NCI-H2171 treated with DMSO at 0.1 percent for 48 hours (cell line): ENCODE data around the gene ROR2.
"Not testable (repeated sequence)": the region's sequence is repeated elsewhere in the genome, so short reads cannot be mapped to it uniquely, and the experiment has no call there.

Experiments
- DNase-seq: peaks from one replicate; lab custom pipeline; 2025; lab: John Stamatoyannopoulos, UW

ROR2 gene

DNA sequence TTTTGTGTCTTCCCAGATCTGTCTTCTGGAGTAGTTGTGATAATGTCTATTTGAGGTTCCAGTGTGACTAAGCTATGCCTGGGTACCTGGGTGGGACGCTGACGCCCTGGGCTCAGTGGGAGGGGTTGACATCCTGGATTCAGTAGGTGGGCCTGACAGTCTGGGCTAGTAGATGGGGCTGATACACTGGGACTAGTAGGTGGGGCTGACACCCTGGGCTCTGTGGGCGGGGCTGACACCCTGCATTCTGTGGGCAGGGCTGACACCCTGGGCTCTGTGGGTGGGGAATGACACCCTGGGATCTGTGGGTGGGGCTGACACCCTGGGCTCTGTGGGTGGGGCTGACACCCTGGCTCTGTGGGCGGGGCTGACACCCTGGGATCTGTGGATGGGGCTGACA lies 153.5 kb downstream of the ROR2 start:
- not testable (repeated sequence) for DNase-seq

DNA sequence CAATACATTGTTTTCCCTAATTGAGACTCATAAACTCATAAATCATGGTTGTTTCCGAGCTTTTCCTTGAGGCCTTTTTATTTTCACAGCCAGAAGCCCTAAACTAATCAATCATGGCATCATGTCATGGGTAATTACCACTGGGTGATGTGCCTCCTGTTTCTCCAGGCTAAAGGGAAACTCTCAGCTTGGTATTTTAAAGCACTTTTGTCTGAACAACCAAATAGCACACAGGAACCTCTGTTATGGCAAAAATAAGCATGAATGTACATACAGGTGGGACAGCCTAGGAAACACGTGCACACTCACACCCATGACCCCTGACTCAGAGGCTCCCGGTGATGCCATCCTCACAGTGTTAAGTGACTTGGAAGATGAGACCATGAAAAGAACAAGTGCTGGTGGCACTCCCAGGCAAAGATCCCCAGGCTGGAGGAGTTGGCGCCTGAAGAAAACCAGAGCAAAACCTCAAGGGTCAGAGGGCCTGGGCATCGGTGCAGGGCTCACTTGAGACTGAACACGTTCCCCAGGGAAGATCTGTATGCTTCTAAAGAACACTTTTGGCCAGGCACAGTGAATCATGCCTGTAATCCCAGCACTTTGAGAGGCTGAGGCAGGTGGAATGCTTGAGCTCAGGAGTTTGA lies 154.3 kb downstream of the ROR2 start:
- DNase-seq, result peak; percentile 55

DNA sequence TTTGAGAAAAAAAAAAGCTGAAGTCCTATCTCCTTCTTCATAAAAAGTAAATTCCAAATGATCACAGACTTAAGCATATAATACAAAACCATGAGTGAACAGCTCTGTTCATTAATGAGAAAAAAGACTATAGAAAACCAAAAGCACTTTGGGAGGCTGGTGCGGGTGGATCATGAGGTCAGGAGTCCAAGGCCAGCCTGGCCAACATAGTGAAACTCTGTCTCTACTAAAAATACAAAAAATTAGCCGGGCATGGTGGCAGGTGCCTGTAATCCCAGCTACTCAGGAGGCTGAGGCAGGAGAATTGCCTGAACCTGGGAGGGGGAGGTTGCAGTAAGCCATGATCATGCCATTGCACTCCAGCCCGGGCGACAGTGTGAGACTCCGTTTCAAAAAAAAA lies 156.7 kb downstream of the ROR2 start:
- not testable (repeated sequence) for DNase-seq

DNA sequence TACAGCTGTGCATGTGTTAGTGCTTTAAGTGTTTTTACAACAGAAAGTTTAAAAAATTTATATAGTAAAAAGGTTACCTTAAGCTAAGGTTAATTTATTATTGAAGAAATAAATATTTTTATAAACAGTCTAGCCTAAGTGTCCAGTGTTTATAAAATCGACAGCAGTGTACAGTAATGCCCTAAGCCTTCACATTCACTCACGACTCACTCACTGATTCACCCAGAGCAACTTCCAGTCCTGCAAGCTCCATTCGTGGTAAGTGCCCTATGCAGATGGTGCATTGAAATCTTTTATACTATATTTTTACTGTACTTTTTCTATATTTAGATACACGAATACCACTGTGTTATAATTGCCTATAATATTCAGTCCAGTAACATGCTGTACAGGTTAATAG lies 159.1 kb downstream of the ROR2 start:
- no peak for DNase-seq

DNA sequence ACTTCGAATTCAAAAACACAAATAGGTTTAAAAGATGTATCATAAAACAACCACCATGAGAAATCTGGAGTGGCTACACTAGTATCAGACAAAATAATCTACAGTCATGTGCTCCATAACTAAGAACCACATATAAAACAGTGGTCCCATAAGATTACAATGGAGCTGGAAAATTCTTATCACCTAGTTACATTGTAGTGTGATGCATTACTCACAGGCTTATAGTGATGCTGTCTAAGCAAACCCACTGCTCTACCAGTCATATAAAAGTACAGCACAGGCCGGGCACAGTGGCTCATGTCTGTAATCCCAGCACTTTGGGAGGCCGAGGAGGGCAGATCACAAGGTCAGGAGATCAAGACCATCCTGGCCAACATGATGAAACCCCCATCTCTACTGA lies 160.1 kb downstream of the ROR2 start:
- no peak for DNase-seq

DNA sequence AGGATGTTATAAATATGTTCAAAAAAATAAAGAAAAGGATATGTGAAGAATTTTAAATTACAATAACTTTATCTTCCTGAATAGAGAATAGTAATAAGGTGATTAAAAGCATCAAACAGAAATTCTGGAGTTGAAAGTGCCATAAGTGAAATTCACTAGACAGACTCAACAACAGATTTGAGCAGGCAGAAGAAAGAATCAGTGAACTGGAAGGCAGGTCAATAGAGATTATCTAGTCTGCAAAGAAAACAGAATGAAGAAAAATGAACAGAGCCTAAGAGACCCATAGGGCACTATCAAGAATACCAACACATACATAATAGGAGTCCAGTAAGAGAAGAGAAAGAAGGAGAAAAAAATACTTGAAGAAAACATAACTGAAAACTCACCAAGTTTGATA lies 162.1 kb downstream of the ROR2 start:
- DNase-seq, result no peak

DNA sequence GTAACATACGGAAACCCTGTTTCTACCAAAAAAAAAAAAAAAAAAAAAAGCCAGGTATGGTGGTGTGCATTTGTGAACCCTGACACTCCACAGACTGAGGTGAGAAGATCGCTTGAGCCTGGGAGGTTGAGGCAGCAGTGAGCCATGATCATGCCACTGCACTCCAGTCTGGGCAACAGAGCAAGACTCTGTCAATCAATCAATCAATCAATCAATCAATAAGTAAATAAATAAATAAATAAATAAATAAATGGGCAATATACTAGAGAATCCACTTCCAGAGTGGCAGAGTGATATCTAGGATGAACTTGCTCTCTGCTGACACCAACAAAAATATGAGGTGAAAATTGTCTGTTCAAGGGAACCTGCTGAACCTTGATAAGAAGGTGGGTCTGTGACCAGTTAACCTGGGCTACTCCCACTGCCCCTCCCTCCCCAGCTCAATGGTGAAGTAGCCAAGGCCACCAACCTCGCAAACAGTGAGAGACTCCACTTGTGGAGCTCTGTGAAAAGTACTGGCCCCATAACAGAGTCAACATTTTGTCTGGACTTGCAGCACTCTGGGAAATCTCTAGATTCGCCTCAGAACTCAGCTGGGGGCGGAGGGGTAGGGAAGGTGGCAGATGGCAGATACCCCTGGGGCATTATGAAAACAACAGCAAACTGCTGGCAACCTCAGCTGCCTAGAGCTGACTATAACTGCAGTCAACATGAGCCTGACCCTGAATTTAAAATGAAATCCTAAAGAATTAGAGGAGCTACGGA lies 163.7 kb downstream of the ROR2 start:
- peak; percentile 93 for DNase-seq

DNA sequence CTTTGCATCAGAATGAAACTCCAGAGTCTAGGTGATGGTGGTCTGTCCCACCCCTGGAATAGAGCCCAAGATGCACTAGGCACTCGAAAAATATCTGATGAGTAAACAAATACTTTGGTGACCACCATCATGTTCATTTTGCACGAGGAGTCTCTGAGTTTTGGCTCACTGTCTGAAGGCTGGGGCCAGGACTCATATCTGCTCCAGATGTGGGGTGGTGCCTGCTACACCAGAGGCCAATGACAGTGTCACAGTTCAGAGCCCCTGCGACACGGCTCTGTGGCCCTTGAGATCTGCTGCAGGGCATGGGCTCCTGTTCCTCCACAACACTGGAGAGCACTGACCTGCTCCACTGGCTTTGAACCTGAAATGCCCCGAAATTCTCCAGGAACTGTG lies 164.6 kb downstream of the ROR2 start:
- no peak for DNase-seq

DNA sequence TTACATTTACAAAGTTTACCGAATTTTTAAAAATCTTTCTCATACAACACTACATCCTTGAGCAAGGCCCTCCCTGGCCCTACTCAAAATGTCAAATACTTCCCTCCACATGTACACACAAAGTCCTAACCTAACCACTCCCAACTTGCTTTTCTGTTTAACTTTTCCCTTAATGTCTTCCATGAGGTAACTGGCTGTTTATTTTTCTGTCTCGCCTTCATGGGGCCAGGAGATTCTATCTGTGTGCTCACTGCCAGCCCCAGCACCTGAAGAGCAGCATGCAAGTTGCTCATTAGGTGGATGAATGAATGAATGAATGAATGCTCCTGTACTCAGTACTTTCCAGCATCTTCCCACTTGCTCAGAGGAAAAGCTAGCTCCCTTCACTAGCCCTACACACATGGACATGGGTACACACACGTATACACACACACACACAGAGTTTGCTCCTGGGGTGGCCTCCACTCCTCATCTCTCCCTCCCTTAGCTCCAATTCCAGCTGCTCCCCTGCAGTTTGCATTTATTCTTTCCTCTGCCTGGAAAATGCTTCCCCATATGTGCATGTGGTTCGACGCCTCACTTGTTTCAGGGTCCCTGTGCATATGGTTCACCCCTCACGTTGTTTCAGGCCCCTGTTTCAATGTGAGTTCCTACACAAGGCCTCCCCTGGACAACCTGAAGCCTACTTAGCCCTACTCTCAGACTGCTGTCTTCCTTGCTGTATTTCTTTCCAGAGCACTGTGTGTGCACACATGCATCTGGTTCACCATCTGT lies 165.2 kb downstream of the ROR2 start:
- peak; percentile 50 for DNase-seq

DNA sequence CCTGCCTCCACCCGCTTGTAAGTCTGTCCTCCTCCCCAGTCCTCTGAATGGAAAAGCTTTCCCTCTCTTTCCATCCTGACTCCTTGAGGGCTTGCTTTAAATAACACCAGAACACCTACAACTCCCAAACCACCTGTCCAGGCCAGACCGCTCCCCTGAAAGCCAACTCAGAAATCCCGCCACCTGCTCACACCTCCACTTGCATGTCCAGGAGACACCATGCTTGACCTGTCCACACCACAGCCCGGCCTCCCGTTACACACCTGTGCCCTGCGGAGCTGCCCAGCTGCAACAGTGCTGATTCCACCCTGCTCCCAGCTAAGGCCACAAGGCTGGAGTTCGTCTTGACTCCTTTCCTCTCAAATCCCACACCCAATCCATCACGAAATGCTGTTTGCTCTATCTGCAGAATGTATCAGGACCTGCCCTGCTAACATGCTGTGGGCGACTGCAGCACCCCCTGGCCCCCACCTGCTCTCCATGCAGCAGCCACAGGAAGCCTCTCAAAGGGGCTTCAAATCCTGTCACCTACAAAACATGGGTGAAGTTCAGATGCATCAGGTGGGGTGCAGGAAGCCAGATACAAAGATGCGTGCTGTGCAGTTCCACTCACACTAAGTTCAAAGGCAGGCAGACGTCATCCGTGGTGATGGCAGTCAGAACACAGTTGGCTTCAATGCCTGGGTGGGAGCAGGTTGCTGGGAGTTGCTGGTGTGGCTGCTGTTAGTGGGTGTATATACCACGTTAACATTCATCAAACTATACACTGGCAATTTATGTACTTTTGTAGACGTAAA lies 166.0 kb downstream of the ROR2 start:
- DNase-seq, result no peak

DNA sequence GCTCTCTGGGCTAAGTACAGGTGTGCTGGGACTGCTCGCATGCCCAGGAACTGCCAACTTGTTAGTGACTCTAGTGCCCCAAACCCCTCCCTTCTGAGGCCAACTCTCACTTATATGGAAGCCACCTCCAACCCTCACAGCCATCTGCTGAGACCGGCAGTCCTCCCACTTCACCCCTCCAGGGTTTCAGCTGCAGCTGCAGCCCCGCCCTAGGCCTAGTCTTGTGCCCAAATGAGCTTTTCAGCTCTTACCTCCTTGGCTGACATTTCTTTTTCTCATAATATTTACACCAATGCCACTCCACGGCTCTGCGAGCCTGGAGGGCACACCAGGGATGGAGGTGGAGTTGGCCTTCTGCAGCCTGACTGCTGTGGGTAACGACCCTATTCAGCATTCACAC lies 166.6 kb downstream of the ROR2 start:
- DNase-seq, result peak; percentile 56

DNA sequence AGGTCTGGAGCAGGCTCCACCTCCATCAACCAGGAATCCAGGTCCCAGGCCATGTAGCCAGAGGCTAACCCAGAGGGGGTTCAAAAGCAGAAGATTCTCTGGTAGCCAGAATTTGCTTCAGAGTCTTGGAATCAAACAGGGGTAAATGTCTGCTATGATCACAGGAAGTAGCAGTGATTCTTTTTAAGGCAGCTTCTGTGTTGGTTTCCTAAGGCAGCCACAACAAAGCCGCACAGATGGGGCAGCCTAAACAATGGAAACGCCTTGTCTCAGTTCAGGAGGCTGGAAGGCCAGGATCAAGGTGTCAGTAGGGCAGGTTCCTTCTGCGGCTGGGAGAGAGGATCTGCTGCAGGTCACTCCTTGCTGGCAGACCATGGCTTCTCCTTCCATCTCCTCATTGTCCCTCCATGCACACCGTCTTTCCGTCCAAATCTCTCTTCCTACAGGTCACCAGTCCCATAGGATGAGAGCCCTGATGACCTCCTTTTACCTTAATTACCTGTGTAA lies 167.3 kb downstream of the ROR2 start:
- DNase-seq, result no peak

DNA sequence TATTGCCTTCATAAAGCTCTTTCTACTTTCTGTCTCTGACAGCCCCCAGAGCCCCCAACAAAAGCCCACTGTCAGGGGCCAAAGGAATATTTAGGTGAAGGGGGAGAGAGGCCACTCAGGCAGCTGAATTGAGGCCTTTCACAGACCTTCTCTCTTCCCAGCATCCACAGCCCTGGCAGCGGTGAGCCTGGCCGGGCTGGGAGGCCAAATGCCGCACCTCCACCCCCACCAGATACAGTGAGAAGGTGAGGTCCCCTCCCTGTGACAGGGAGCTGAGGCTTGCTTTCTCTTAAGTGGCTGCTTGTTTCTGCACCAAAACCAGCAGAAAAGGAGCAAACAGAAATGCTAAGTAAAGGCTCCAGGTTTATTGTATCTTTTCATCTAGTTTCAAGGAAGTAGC lies 168.1 kb downstream of the ROR2 start:
- no peak for DNase-seq

DNA sequence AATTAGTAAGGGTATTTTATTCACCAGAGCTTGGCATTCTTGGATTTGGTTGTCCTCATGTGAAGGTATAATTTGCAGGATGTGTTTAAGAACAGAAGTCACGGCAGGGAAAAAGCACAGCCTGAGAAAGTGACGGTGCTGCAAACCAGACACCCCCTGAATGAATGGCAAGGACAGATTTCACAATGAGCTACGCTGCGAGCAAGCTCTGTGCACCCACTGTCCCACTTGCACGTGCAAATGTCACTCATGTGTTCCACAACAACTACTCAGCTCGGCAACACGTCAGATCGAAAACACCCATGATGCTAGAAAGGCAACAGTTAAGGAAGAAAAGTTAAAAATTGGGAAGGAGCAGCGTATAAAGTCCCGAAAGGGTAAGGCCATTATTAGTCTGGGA lies 168.9 kb downstream of the ROR2 start:
- no peak for DNase-seq

DNA sequence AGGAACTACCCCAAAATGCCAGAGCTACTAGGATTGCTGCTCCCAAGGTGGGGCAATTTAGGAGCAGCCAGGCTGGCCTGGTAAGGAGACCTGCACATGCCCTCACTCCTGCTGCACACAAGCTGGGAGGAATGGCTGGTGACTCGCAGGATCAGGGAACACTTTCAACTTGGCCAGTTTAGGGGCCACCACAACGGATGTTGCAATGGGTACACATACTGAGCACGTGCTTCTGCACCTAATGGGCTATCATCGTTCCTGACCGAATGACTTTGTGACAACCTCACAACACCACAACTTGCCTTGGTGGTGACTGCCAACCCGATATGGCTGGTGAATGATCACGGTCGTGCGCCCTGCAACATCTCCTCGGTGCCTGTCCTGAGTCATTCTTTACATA lies 172.0 kb downstream of the ROR2 start:
- no peak for DNase-seq

DNA sequence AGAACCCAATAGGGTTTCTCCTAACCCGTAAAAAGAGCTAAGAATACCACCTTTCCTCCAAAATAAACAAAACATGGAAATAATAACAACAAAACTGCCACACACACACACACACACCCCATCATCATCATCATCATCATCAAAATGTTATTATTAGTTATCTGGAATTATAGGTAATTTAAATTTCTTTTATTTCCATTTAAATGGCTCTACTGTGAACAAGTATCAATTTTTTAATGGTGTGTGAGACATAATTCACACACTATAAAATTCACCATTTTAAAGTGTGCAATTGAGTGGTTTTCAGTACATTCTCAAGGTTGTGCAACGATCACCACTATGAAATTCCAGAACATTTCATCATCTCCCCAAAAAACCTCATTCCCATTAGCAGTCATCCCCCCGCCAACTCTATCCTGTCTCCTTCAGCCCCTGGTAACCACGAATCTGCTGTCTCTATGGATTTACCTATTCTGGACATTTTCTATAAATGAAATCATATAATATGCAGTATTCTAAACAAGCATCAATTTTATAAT lies 172.7 kb downstream of the ROR2 start:
- no peak for DNase-seq

DNA sequence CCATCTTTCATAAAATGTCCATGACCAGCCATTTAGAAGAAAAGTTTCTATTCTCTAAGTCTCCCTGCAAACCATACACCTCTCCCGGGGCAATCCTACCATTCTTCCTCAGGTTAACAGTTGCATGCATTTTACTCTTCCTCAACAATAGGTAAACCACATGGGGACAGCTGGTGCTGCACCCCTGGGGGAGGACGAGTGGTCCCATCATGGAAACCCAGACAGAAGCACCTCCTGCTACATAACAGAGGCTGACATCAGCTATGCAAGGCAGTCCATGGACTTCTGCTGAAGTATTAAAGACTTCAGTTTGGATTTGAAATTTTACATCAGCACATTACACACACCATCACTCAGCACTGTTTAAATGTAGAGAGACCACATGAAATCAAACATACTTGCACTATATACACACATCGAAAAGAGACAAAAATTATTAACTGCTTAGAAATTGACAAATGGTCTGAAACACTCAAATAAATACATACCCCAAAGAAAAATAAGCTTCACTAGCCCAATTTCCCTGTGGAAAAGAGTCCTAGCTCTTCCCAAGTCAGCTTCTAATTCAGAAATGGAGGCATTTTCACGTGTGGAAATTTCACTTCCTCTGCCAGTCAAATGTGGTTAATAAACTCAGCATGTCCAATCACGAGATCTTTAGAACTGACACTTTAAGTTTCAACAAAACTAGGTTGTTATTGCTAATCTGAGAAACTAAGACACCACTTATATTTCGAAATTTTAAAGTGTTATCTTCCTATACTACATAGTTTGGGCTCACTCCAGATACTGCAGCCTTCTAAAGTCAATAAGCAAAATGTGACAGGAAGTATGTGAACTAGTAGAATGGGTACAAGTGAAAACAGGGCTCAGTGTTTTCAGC lies 173.4 kb downstream of the ROR2 start:
- no peak for DNase-seq

DNA sequence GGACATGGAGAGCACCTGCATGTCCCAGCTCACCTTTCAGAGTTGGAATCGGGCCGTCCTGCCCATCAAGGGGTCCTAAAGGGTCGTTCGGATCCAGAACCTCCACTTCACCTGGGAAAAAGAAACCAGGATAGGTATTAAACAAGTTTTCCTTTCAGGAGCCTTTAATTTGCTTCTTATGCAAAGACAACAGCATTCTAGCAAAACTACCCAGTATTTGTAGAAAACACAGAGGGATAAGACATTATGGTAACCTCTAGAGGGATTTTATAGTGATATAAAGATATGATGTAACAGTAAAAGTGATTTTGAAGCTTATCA lies 174.4 kb downstream of the ROR2 start:
- no peak for DNase-seq

DNA sequence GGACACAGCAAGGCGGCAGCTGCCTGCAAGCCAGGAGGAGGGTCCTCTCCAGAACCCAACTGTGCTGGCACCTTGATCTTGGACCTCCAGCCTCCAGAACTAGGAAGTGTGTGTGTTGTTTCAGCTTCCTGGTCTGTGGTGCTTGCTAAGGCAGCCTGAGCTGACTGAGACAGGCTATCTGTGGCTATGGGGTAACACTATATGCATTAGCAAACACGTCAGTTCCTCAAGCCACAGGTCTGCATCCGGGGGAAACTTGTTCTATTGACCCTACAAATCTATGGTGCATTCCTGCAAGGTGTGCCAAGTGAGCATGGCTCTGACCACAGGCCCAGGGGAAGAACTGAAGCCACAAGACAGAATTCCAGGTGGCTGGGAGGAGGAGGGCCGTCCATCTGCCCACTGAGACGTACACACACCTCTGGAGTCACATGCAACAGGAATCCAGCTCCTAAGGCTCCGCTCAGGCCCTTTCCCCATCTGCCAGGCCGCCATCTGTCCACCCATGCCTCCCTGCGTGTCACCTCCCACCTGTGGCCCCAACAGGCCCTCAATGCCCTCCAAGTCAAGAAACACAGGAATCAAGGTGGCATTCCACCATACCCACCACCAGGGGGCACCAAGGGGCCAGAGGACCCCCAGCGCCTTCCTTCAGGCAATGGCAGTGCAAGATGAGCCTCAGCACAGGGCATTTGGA lies 174.9 kb downstream of the ROR2 start:
- peak; percentile 76 for DNase-seq

DNA sequence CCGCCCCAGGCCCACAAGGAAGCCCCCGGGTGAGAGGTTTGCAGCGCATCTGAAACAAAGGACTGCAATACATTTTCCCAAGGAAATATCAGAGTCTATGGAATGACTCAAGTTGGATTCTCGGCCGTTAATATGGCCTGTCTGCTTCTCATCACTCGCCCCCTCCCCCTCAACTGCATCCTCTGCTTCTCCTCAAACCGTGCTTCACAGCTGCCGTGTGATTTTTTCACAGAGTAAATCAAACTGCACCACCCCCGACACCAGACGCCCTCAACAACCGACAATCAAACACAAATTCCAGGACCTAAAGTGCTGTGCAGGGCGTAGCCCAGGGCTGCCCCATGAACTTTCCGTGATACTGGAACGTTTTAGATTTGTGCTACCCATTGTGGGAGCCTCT lies 176.9 kb downstream of the ROR2 start:
- no peak for DNase-seq
